Activated CD4-positive, alpha-beta T cell treated with anti-CD3 and anti-CD28 coated beads for 48 hours (primary cell): Measurements from ENCODE around the gene MSL3.

Experiments
- DNase-seq: peaks from one replicate; pipeline ENCODE4 v3.0.0-alpha.2; 2020

Gene MSL3

GRCh38 chrX:11759461-11760311 is 1.6 kb downstream of the MSL3 start:
- DNase-seq, result peak; percentile 73

GRCh38 chrX:11760958-11761357 is 2.9 kb downstream of the MSL3 start:
- DNase-seq, result no peak

DNA sequence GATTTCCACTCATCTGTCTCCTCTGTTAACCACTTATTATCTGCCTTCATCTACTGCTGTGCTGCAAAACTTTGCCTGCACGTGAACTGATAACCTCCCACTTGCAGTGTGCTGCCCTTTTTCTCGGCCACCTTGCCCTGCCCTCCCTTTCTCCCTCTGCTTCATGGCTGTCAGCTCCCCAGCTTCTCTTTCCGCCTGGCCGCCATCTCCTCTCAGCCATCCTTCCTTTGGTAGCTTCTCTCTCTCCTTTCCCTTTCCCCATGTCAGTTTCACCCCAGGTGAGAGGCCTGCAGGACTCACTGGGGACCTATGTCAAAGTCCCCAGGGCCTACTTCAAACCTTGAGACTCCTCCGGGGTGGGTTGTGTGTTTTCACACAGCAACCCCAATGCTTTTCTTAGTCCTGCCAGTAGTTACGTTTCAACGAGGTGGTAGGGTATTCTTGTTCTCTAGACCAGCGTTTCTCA is 6.6 kb downstream of the MSL3 start:
- DNase-seq, result no peak

- DNase-seq, result no peak
Observed at GRCh38 chrX:11765449-11765848, 7.4 kb downstream of the MSL3 start.

DNA sequence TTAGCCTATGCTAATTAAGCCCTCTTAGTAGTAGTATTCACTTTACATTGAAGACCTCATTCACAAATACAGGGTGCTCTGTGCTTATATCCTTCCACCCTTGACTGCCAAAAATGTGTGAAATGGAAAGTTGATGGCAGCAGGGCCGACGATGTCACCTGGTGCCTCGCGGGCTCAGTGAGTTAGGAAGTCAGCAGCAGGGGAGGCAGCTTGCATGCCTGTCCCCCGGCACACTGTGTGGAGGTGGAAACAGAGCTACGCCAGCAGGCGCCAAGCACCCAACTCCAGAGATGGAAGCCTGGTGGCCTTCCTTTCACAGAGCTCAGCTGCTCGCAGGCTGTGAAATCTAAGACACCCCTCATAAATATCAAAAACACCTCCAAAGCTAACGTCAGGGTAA is 8.4 kb downstream of the MSL3 start:
- DNase-seq, result peak; percentile 32

DNA sequence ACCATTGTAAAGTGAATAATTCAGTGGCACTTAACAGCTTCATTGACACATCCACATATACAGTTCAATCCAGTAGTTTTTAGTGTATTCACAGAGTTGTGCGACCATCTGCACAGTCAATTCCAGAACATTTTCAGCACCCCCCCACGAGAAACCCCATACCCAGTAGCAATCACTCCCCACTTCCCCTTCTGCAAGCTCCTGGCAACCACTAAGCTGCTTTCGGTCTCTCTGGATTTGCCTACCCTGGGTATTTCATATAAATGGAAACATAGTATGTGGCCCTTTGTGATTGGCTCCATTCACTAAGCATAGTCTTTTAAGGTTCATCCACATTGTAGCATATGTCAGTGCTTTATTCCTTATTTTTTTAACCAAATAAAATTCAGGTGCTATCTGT is 10.0 kb downstream of the MSL3 start:
- DNase-seq, result peak; percentile 20

DNA sequence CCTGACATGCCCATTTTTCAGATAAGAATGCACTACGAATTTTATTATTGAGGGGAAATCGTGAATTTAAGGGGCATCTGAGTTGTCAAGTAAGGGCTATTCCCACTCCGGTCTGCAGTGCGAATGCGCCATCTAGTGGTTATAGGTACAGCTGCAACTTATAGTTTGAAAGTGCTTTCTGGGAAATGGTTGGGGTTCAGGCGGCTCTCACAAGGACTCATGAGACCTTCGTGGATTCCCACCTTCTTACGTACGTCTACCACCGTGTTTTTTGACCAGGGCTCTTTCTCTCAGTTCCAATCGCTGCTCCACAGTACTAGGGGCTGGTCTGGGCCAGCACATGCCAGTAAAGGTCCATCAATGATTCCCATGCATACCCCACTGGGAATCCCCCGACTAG is 12.3 kb downstream of the MSL3 start:
- peak; percentile 48 for DNase-seq

DNA sequence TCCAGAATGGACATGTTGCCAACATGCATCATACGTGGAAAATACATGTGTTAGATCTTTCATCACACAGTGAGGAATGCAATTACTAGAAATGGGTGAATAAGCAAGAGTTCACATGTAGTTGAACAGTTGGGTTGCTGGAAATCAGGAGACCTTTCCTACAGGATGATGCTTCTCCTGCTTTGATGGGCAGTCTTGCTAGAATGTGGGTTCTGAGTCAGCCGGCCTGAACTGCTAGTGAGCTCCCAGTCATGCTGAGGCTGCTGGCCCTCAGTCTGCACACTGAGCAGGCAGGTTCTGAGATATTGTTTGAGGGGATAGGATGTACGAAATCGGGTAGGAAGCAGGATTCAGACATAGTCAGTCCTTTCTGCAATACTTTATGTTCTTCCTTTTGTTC is 20.2 kb downstream of the MSL3 start:
- DNase-seq, result no peak

DNA sequence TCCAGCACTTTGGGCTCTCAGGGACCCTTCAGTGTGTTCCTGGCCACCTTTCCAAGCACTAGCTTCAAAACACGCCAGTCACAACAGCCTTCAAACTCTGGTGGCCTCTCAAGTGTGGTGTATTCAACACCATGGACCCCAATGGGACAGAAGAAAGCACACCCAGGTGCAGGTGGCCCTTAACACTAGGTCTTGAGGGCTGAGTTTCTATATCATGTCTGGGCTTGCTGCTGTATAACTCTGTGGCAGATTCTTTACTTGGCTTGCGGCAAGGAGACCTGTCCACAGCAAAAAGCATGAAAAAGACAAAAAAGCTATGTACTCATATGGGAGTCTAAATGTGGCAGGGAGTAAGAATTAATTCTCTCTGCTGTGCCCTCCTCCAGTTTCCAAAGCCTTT is 23.1 kb downstream of the MSL3 start:
- DNase-seq, result no peak

DNA sequence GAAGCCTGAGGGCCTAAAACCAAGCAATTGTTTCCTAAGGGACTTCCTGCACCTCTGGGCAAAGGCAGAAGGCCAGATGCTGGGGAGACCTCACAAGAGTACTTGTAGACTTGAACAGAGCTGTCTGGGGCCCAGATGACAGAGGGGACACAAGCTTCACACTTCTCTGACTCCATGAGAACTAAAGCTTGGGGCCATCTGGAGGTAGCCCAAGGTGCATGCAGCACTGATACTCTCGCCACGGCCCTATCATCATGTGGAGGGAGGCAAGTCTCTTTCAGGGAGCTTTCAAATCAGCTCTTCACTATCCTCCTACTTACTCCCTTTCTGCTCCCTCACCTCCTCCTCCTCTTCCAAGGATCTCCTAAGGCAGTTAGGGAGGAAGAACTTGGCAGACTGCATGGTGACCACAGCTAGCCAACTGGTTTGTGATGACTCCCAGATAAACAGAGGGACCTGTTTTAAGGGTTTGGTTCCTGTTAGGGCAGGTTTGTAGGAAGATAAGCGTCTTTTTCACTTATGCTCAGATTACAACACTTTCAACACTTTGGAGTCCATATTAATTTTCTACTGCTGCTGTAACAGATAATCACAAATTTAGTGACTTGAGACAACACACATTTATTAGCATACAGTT is 23.8 kb downstream of the MSL3 start:
- DNase-seq, result no peak

- DNase-seq, result no peak
Observed at GRCh38 chrX:11784543-11784942, 26.5 kb downstream of the MSL3 start.

DNA sequence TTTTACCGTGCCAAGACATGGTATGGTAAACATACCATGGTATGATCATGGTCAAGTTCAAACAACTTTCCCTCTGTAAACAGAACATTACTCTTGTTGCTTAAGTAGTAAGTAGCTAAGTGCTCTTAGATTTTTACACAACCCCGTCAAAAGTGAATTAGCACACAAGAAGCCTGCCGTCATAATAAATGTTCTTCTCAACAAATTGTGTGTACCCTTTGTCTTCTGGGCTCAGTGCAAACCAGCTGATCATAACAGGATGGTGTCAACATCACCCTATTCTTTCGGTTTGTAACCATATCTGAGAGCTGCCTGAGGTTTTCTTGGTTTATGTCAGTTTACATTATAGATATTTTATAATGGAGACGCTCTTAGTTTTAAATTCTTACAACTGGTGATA is 28.8 kb downstream of the MSL3 start:
- no peak for DNase-seq

DNA sequence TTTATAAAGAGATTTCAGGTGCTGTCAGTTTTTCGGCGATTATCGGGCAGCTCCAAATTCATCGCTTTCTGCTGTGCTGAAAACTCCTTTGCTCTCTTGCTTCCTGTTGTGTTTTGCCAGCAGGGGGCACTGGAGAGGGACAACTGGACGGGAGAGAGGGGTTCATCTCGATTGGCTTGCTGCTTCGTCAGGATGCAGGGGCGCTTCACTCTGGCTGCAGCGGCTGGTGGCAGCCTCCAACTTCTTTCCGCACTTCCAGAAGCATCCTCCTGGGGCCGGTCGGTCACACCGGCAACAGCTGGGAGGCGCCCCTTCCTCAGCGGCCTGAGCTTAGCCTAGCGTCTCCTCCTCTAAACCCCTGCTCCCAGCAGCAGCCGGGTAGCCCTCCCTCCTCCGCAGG is 29.5 kb downstream of the MSL3 start:
- DNase-seq, result peak; percentile 85

- no peak for DNase-seq
Observed at GRCh38 chrX:11789809-11790208, 31.8 kb downstream of the MSL3 start.

DNA sequence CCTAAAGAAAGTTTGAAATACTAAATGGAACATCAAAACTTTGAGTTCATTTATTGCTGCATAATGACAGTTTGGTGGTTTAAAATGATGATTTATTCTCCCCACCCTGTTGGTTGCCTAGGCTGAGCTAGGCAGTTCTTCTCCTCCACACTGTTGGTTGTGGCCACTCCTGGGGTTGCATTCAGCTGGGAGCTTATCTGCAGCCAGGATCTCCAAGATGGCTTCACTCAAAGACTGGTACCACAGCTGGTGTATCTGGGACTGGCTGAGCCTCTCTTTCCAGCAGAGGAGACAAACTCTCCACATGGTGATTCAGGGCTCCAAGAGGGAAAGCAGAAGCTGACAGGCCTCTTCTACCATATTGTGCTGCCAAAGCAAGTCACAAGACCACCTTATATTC is 33.1 kb downstream of the MSL3 start:
- DNase-seq, result peak; percentile 35

- no peak for DNase-seq
Observed at GRCh38 chrX:11791537-11791936, 33.5 kb downstream of the MSL3 start.

GRCh38 chrX:11792461-11793421 is 34.7 kb downstream of the MSL3 start:
- peak; percentile 77 for DNase-seq

GRCh38 chrX:11793734-11794133 is 35.7 kb downstream of the MSL3 start:
- no peak for DNase-seq

- DNase-seq, result no peak
Observed at GRCh38 chrX:11813341-11813740, 55.3 kb downstream of the MSL3 start.
